ENCODE data around the gene SFMBT2. TPM values are rescaled to one million over a fixed set of nuclear protein-coding genes. Genes with fewer than 3 reads are reported as not detected.

Gene SFMBT2
- total and polyA plus RNA-seq, 12 donors, result 3.7 to 17.9 (median 12.7) TPM

DNA sequence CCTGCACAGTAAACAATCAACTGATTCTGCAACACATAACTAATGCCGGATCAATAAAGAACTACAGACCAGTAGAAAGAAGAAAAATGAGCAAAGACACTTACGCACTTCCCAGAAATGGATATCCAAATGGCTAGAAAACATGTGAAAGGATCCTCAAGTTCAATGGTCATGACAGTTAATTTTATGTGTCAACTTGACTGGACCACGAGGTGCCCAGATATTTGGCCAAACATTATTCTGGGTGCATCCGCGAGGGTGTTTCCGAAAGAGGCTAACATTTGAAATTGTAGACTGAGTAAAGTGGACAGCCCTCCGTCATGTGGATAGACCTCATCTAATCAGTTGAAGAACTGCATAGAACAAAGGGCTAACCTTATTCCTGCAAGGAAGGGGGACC is 102.0 kb downstream of the SFMBT2 start:
- Histone ChIP-seq H3K27ac (no peak overlapping the region), H3K9me3 (replicated peaks in 1 of 3) (no peaks in the 10 kb centered on the region), H3K4me1 (replicated peaks in 1 of 2) (peaks cover 0 to 8% of the 10 kb centered on the region in 2 donors), H3K4me3 (no peak overlapping the region), H3K36me3 (replicated peaks in 1 of 2) (no peaks in the 10 kb centered on the region), H3K27me3 (no peaks in the 10 kb centered on the region)
- WGBS, 4 donors, result 97 to 98% (median 97%) methylated on average over 7 of the region's 7 CpGs
- DNase-seq, result no peak
- intact Hi-C loops (cut with DNase I), result no loop called here
- TF ChIP-seq, protein P1, sequence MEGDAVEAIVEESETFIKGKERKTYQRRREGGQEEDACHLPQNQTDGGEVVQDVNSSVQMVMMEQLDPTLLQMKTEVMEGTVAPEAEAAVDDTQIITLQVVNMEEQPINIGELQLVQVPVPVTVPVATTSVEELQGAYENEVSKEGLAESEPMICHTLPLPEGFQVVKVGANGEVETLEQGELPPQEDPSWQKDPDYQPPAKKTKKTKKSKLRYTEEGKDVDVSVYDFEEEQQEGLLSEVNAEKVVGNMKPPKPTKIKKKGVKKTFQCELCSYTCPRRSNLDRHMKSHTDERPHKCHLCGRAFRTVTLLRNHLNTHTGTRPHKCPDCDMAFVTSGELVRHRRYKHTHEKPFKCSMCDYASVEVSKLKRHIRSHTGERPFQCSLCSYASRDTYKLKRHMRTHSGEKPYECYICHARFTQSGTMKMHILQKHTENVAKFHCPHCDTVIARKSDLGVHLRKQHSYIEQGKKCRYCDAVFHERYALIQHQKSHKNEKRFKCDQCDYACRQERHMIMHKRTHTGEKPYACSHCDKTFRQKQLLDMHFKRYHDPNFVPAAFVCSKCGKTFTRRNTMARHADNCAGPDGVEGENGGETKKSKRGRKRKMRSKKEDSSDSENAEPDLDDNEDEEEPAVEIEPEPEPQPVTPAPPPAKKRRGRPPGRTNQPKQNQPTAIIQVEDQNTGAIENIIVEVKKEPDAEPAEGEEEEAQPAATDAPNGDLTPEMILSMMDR (IDR thresholded peaks at IDR 0.05), result no peak
- no peak for TF ChIP-seq POLR2A (IDR thresholded peaks at IDR 0.05)

DNA sequence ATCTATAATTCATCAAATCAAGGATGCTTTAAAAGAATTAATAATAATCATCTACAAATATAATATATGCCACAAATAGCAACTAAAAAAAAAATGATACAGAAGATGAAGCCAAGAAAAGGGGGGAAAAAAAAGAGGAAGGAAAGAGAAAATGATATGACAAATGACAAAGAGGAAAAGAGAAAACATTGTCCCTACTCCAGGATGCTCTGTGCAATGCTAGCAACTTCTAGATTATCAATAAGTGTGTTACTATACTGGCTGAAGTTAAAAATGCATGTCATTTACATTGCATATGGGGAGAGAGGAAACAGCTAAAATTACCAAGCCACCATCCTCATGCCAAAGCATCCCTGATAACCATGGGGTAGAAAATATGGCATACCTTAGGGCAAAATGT is 104.2 kb downstream of the SFMBT2 start:
- Histone ChIP-seq H3K36me3 (replicated peaks in 1 of 2) (no peaks in the 10 kb centered on the region), H3K4me3 (no peak overlapping the region), H3K27ac (no peak overlapping the region), H3K27me3 (no peaks in the 10 kb centered on the region), H3K4me1 (replicated peaks in 1 of 2) (peaks cover 0 to 19% of the 10 kb centered on the region in 2 donors), H3K9me3 (replicated peaks in 1 of 3) (no peaks in the 10 kb centered on the region)
- no peak for TF ChIP-seq POLR2A (IDR thresholded peaks at IDR 0.05)
- TF ChIP-seq, protein P1 (IDR thresholded peaks at IDR 0.05), result no peak
- no peak for DNase-seq
- intact Hi-C loops (cut with DNase I), result no loop called here

DNA sequence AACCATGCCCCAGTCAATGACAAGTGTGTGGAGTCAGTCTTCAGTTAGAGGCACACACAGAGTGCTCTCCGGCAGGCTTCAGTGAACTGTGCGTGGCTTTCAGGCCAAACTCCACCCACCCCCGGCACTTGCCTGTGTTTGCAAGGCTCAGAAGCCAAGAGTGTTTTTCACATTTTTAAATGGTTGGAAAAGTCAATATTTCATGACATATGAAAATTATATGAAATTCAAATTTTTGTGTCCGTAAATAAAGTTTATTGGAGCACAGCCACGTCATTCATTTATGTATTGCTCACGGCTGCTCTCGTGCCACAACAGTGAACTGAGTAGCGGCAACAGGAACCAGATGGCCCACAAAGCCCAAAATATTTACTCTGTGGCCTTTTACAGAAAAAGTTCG is 104.7 kb downstream of the SFMBT2 start:
- Histone ChIP-seq H3K27ac (no peak overlapping the region), H3K4me1 (replicated peaks in 1 of 2) (peaks cover 0 to 15% of the 10 kb centered on the region in 2 donors), H3K36me3 (replicated peaks in 1 of 2) (no peaks in the 10 kb centered on the region), H3K9me3 (replicated peaks in 1 of 3) (no peaks in the 10 kb centered on the region), H3K4me3 (no peak overlapping the region), H3K27me3 (no peaks in the 10 kb centered on the region)
- no peak for DNase-seq
- WGBS, 4 donors, result 87 to 91% (median 88%) methylated on average over 9 of the region's 9 CpGs
- intact Hi-C loops (cut with DNase I), result no loop called here
- TF ChIP-seq, protein P1 (IDR thresholded peaks at IDR 0.05), result no peak
- no peak for TF ChIP-seq POLR2A (IDR thresholded peaks at IDR 0.05)

DNA sequence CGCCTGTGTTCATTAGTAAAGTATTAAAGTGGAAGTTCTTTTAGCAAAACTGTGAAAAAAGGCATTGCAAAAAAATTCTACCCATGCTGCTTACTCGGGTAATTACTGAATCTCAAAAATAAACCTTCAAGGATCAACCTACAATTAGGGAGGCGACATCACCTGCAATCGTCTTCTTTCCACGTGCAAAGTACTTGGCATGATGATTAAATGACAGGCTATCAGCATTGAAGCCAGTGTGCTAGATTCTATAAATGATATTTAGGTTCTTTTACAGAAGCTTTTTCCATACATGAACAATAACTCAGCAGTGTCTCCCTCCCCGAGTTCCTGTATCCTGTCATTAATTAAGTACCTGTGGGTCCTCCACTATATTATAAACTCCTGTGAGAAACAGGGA is 105.8 kb downstream of the SFMBT2 start:
- no peak for DNase-seq
- no peaks in the 10 kb centered on the region for H3K36me3 ChIP-seq (replicated peaks in 1 of 2)
- peaks cover 0 to 12% of the 10 kb centered on the region in 2 donors for H3K4me1 ChIP-seq (replicated peaks in 1 of 2)
- no peak overlapping the region for H3K4me3 ChIP-seq
- H3K27ac ChIP-seq, result no peak overlapping the region
- no peaks in the 10 kb centered on the region for H3K27me3 ChIP-seq
- no peaks in the 10 kb centered on the region for H3K9me3 ChIP-seq (replicated peaks in 1 of 3)
- 95 to 96% (median 95%) methylated on average over 6 of the region's 6 CpGs for WGBS, 4 donors
- TF ChIP-seq, protein P1 (IDR thresholded peaks at IDR 0.05), result no peak
- no peak for TF ChIP-seq POLR2A (IDR thresholded peaks at IDR 0.05)
- intact Hi-C loops (cut with DNase I), result no loop called here
